ENCODE measurements around the gene E2F3. TPM values are rescaled to one million over a fixed set of nuclear protein-coding genes. Genes with fewer than 3 reads are reported as not detected.

E2F3 gene
- polyA plus RNA-seq, 2 of the 4 experiments (the other 2 are of a cell fraction): 14.4 to 18.0 TPM

GRCh38 chr6:20497216-20498040, 95.7 kb downstream of the E2F3 start:
- TF ChIP-seq ZFP36 (IDR thresholded peaks at IDR 0.05; ENCODE audit: borderline replicate concordance, partially characterized antibody) (no peak), EHF (CRISPR knock-in tag; IDR thresholded peaks at IDR 0.05) (no peak), EP300 (IDR thresholded peaks at IDR 0.05) (no peak), CBX8 (IDR thresholded peaks at IDR 0.05) (no peak), REST (IDR thresholded peaks at IDR 0.05) (no peak), SMC3 (IDR thresholded peaks at IDR 0.05) (no peak), TP53 (CRISPR knock-in tag; IDR thresholded peaks at IDR 0.05) (no peak), ELK1 (IDR thresholded peaks at IDR 0.05; ENCODE audit: low read depth, low read length) (no peak)
- DNase-seq (ENCODE audit: low read depth in 1 of 2, low spot score in 1 of 2): no peak
- CTCF ChIA-PET: no interaction called here
- ATAC-seq: no peak; a peak in 1 of 6 replicates
- FAIRE-seq: no peak
- Histone ChIP-seq H3K4me1 (no peaks in the 10 kb centered on the region), H3K27ac (no peak overlapping the region), H3K4me2 (no peak overlapping the region), H3K9me3 (no peaks in the 10 kb centered on the region), H3K4me3 (no peak overlapping the region)
- WGBS (ENCODE audit: missing lambda C conversion rate): 92% methylated on average over 8 of the region's 8 CpGs
- POLR2A ChIA-PET: no interaction called here

- FAIRE-seq: no peak
These were observed 96.3 kb downstream of the E2F3 start for GRCh38 chr6:20498041-20498385.

GRCh38 chr6:20509212-20509611, 107.5 kb downstream of the E2F3 start:
- POLR2A ChIA-PET: interaction anchor here (0.8 kb wide), 1 partner anchor 108 kb away, joined by 3 read pairs; no protein-coding TSS in a partner anchor
- CTCF ChIA-PET: no interaction called here
- ATAC-seq (no peak), FAIRE-seq (no peak), DNase-seq (ENCODE audit: low read depth in 1 of 2, low spot score in 1 of 2) (no peak)
- Histone ChIP-seq H3K4me3 (no peak overlapping the region), H3K9me3 (no peaks in the 10 kb centered on the region), H3K27ac (no peak overlapping the region), H3K4me2 (no peak overlapping the region), H3K4me1 (no peaks in the 10 kb centered on the region)
- WGBS (ENCODE audit: missing lambda C conversion rate): 73% methylated on average over 2 of the region's 2 CpGs
- TF ChIP-seq PHF8 (IDR thresholded peaks at IDR 0.05; ENCODE audit: borderline replicate concordance, low read depth): no peak
- TF ChIP-seq ELK1 (IDR thresholded peaks at IDR 0.05; ENCODE audit: low read depth, low read length): no peak
- no peak for TF ChIP-seq HOXB13 (CRISPR knock-in tag; IDR thresholded peaks at IDR 0.05; ENCODE audit: low read depth)
- no peak for TF ChIP-seq CBX2 (IDR thresholded peaks at IDR 0.05; ENCODE audit: borderline replicate concordance, low read depth)
- TF ChIP-seq ESRRA (IDR thresholded peaks at IDR 0.05; ENCODE audit: borderline replicate concordance, low read length): no peak
- TF ChIP-seq ZFP36 (IDR thresholded peaks at IDR 0.05; ENCODE audit: borderline replicate concordance, partially characterized antibody): no peak
- TF ChIP-seq RARB (CRISPR knock-in tag; IDR thresholded peaks at IDR 0.05): no peak
- TF ChIP-seq HOXB5 (CRISPR knock-in tag; IDR thresholded peaks at IDR 0.05): no peak
- TF ChIP-seq CHD2 (IDR thresholded peaks at IDR 0.05; ENCODE audit: low read length, partially characterized antibody): no peak
- TF ChIP-seq NR3C1 (IDR thresholded peaks at IDR 0.05): no peak
- no peak for TF ChIP-seq MYC (IDR thresholded peaks at IDR 0.05; ENCODE audit: borderline replicate concordance, low read length)
- TF ChIP-seq NFE2L2 (conservative IDR thresholded peaks at IDR 0.05; ENCODE audit: low read length): no peak
- TF ChIP-seq HES2 (IDR thresholded peaks at IDR 0.05): no peak

More at GRCh38 chr6:20498041-20498385, 96.3 kb downstream of the E2F3 start:
- H3K4me2 ChIP-seq: no peak overlapping the region
- no peak overlapping the region for H3K4me3 ChIP-seq
- H3K9me3 ChIP-seq: no peaks in the 10 kb centered on the region
- DNase-seq (ENCODE audit: low read depth in 1 of 2, low spot score in 1 of 2): no peak
- no peak for ATAC-seq
- H3K4me1 ChIP-seq: no peaks in the 10 kb centered on the region
- TF ChIP-seq SREBF2 (IDR thresholded peaks at IDR 0.05) (no peak), RAD21 (conservative IDR thresholded peaks at IDR 0.05 in 1 of 2, IDR thresholded peaks at IDR 0.05 in 1 of 2) (no peak)
- H3K27ac ChIP-seq: no peak overlapping the region
- ChIA-PET CTCF (no interaction called here), POLR2A (no interaction called here)
- 95% methylated on average over 2 of the region's 2 CpGs for WGBS (ENCODE audit: missing lambda C conversion rate)

Data from A549 (cell line).